H4 (cell line): ENCODE results near the gene PLEKHH2. TPM values are rescaled to one million over a fixed set of nuclear protein-coding genes. Genes with fewer than 3 reads are reported as not detected.
"Not testable (repeated sequence)": the region's sequence is repeated elsewhere in the genome, so short reads cannot be mapped to it uniquely, and the experiment has no call there.

ENCODE experiments used
- DNase-seq: peaks from one replicate; pipeline ENCODE4 v3.0.0-alpha.2; 2015; ENCODE audit warnings: low spot score
- total RNA-seq: library from RNA; depleted of rRNA; stranded (reverse); fragments of >200 nt; shearing (Covaris generic); gene quantifications from 2 replicates; pipeline ENCODE4 v1.2.3, GENCODE V29; 2014; rRNA removed

The PLEKHH2 gene
- total RNA-seq: 0.70 and 0.75 TPM in 2 replicates

- peak; percentile 73 for DNase-seq
Measured at GRCh38 chr2:43637030-43637803, at the start of gene PLEKHH2. Gene PLEKHH2, plus strand, starts transcription at chr2:43637260. Its CDS starts 7,414 bp downstream, at chr2:43644674.

- DNase-seq: no peak
Measured at GRCh38 chr2:43592443-43592842, 44.6 kb upstream of the PLEKHH2 start.

DNA sequence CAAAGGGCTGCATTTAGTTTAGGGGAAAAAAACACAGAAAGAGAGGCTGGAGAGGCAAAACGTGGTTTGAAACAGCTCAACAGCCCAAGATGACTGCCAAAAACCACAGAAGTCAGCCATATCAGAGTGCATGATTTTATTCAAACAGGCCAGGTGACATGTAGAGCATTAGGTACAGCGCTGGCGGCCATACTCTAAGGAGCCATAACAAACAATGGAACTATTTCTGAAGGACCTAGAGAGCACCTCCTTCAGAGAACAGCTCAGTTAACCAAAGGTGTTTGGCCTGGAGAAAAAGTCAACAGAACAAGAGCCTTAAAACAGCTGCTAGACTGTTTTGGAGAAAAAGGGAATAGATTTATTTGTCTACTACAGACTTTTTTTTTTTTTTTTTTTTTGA, 43.8 kb upstream of the PLEKHH2 start:
- DNase-seq: no peak

DNA sequence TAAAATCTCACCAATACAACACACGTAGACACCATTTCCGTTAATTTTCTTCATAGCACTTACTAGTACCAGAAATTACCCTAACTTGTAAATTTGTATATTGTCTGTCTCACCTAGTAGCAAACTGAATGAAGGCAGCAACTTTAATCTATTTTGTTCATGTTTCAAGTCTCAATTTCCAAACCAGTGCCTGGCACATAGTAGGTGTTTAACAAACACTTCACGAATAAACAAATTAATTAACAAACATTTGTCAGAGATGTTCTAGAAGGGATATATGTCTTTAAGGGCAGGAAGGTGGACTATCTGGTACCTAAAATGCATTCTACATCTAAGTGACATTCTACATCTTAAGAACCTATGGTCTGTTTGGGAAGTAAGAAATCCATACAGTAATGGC, 42.2 kb upstream of the PLEKHH2 start:
- DNase-seq: no peak

DNA sequence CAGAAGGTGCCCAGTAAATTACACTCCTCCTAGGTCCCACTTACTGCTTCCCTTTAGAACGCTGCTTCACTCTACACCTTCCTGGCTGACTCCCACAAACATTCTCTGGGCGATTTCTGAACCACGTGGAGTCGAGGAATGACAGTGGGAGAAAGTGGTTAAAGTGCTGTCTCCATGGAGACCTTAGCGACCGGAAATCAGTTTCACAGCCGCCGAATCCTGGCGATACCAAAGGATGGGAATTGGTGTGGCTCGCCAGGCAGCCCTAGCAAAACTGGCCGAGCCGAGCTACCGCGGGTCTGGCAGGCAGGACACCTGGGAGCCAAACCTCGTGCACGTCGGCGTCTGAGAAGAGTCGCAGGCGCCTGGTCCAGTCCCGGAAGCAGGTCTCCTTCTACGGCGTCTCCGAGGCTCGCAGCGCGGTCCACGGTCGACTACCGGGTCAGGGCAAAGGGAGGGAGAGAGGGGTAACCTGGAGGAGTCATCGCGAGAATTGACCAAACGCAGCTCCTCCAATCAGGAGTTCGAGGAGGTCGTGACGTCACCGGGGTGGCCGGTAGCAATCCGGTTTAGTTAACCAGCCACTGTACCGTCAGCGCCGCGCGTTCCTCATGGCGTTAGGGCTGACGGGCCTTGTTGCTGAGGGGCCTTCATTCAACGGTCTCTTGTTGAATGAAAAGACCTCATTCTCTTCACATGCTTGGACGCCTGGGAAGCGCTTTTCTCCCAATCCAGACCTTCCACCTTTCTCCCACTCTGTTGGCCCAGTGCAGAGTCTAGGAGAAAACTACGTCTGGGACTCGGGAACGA, 41.3 kb upstream of the PLEKHH2 start, which contains the start of gene THADA:
Gene THADA, minus strand, starts transcription at position 436 of the 810 bp plus-strand sequence. CDS start 3,646 bp downstream, outside the sequence.
- DNase-seq: peak; percentile 99

GRCh38 chr2:43600596-43600995, 36.5 kb upstream of the PLEKHH2 start:
- DNase-seq: not testable (repeated sequence)

- DNase-seq: no peak
Measured at GRCh38 chr2:43604674-43605073, 32.4 kb upstream of the PLEKHH2 start.

DNA sequence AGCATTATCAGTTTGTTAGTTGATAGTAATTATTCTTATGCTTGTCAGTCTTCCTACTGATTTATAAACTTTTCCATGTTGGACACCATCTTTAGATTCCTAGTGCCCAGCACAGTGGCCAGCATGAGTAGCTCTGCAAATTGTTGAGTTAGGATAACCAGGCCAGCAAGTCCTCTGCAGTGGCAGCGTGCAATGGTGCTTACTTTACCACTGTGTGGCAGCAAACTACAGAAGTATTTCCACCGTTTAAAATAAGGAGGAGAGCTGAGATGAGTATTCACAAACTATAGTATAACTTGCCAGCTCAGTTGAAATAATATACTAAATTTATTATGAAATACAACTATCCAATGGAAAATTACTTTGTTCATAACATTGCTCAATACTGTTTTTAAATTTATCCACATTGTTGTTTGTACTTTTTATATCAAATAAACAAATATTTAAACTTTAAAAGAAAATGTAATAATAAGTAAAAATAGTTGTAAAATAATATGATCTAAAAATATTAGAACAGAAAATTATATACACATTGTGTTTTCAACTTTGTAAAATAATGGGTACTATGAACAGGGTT, 31.9 kb upstream of the PLEKHH2 start:
- peak; percentile 71 for DNase-seq

GRCh38 chr2:43605851-43606250, 31.2 kb upstream of the PLEKHH2 start:
- peak; percentile 16 for DNase-seq

DNA sequence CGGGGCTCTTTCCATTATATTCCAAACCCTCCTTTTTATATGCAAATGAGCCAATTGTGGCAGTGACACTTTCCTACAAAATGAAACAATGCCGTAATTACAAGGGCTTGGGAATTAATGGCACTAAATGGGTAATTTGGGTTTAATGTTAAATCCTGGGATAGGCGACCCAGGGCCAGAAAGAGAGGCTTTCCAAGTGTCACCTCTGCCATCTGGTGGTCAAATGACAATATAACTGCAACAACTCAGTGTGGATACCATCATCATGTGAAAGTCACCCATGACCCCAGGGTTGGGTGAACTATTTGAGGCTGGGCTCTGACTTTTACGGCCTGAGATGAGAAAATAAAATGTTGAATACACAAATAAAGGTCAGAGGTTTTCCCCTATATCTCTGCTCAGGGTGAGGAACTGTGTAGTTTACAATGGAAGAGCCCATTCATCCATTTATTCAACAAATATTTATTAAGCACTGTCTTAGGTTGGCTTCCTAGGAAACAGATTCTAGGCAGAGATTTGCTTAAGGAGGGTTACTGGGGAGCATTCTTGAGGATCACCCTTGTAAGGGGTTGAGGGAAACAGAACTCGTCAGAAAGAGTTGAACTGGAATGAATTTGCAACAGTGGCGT, 27.7 kb upstream of the PLEKHH2 start:
- DNase-seq: peak; percentile 55

DNA sequence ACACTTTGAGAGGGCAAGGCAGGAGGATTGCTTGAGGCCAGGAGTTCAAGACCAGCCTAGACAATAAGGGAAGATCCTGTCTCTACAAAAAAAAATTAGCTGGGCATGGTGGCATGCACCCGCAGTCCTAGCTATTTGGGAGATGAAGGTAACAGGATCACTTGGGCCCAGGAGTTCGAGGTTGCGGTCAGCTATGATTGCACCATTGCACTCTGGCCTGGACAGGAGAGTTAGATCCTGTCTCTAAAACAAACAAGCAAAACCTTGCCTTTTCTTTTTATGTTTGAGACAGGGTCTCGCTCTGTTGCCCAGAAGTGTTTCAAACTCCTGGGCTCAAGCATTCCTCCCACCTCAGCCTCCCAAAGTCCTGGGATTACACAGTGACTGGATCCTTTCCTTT, 26.7 kb upstream of the PLEKHH2 start:
- DNase-seq: no peak

- DNase-seq: peak; percentile 73
Measured at GRCh38 chr2:43611987-43612894, 24.8 kb upstream of the PLEKHH2 start.

GRCh38 chr2:43612944-43613343, 24.1 kb upstream of the PLEKHH2 start:
- no peak for DNase-seq

GRCh38 chr2:43616967-43617680, 19.9 kb upstream of the PLEKHH2 start:
- DNase-seq: no peak

DNA sequence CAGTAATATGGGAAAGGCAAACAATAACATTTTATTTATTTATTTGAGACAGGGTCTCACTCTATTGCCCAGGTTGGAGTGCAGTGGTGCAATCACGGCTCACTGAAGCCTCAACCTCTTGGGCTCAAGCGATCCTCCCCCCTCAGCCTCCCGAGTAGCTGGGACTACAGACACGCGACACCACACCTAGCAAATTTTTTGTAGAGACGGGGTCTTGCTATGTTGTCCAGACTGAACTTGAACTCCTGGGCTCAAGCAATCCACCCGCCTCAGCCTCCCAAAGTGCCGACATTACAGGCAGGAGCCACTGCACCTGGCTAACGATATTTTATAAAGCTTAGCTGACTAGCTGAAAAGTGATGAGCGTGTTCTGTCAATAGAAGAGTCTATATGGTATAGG, 17.5 kb upstream of the PLEKHH2 start:
- no peak for DNase-seq

GRCh38 chr2:43622931-43623451, 14.1 kb upstream of the PLEKHH2 start:
- no peak for DNase-seq

DNA sequence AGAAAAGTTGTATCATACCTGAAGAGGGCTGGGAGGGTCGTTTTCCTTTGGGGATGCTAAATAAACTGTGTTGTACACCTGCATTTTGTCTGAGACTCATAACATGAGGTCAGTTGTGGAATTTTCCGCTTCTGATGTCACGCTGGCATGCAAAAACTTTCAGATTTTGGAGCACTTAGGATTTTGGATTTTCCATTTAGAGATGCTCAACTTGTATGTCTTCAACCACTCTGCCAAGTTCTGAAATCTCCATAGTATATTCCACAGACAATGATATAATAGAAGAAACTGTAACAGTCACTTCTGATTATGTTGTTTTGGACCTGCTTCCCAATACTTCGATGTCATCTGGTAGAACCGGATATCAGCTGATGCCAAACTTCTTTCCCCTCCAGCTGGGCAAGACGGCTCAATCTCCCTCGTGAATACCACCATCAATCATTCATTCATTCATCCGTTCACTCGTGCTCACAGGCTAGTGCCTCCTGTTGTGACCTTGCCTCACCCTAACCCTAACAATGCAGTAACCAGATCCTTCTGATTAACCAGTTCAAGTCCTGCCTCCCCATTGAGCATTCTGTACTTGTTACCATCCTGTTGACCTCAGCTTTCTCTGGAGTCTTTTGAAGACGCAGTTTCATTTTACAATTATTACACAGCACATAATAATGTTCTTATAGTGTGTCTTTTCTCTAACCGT, 5.3 kb upstream of the PLEKHH2 start:
- no peak for DNase-seq

GRCh38 chr2:43634604-43635306, 2.3 kb upstream of the PLEKHH2 start:
- DNase-seq: peak; percentile 74

DNA sequence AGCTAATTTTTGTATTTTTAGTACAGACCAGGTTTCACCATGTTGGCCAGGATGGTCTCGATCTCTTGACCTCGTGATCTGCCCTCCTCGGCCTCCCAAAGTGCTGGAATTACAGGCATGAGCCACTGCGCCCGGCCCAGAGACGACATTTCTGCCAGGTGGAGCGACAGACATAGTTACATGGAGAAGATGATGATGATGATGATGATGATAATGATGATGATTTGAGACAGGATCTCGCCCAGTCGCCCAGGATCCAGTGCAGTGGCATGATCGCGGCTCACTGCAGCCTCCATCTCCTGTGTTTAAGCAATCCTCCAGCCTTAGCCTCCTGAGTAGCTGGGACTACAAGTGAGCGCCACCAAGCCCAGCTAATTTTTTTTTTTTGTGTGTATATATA, 907 bp upstream of the PLEKHH2 start:
- not testable (repeated sequence) for DNase-seq
